MM.1S (cell line): ENCODE measurements around the gene CLEC2A.

Experiments
- DNase-seq: peaks from one replicate; pipeline ENCODE4 v3.0.0-alpha.2; 2015
- H2AFZ ChIP-seq: fragments of 300-600 bp; sonication (generic); 2 replicates; pipeline ENCODE4 v1.6.0; 2016; ENCODE audit warnings: antibody characterized with exemption, low read length
- H3F3A ChIP-seq: fragments of 300-600 bp; sonication (generic); 2 replicates; pipeline ENCODE4 v1.6.1; 2016; ENCODE audit warnings: mild to moderate bottlenecking, antibody characterized with exemption, low read length, moderate library complexity, mixed read lengths; ENCODE audit not compliant: insufficient read depth
- H3K27ac ChIP-seq: fragments of 300-600 bp; sonication (generic); 2 replicates; pipeline ENCODE4 v1.5.1; 2016; ENCODE audit warnings: mild to moderate bottlenecking, low read length
- H3K27me3 ChIP-seq: fragments of 300-600 bp; sonication (generic); replicated peaks from 2 replicates; pipeline ENCODE4 v1.6.0; 2016; ENCODE audit warnings: low read length; ENCODE audit not compliant: insufficient read depth
- H3K36me3 ChIP-seq: fragments of 300-600 bp; sonication (generic); replicated peaks from 2 replicates; pipeline ENCODE4 v1.6.1; 2016; ENCODE audit warnings: mild to moderate bottlenecking, low read length, mixed read lengths; ENCODE audit not compliant: insufficient read depth
- H3K4me1 ChIP-seq: fragments of 300-600 bp; sonication (generic); 2 replicates; pipeline ENCODE4 v1.6.1; 2016; ENCODE audit warnings: low read length, mixed read lengths
- H3K4me2 ChIP-seq: fragments of 300-600 bp; sonication (generic); 2 replicates; pipeline ENCODE4 v1.6.0; 2016; ENCODE audit warnings: low read depth, low read length
- H3K4me3 ChIP-seq: fragments of 300-600 bp; sonication (generic); 2 replicates; pipeline ENCODE4 v1.5.1; 2016; ENCODE audit warnings: low read length, mixed read lengths
- H3K79me2 ChIP-seq: fragments of 300-600 bp; sonication (generic); 2 replicates; pipeline ENCODE4 v1.6.1; 2016; ENCODE audit warnings: mixed run types, low read length, mixed read lengths
- H3K9ac ChIP-seq: fragments of 300-600 bp; sonication (generic); 2 replicates; pipeline ENCODE4 v1.6.1; 2016; ENCODE audit warnings: low read length, mixed read lengths
- H3K9me2 ChIP-seq: fragments of 300-600 bp; sonication (generic); replicated peaks from 2 replicates; pipeline ENCODE4 v1.6.1; 2016; ENCODE audit warnings: mild to moderate bottlenecking, low read length, mixed read lengths; ENCODE audit not compliant: insufficient read depth
- H3K9me3 ChIP-seq: fragments of 300-600 bp; sonication (generic); replicated peaks from 2 replicates; pipeline ENCODE4 v1.6.1; 2016; ENCODE audit warnings: mild to moderate bottlenecking, low read length, mixed read lengths; ENCODE audit not compliant: insufficient read depth
- H4K20me1 ChIP-seq: fragments of 300-600 bp; sonication (generic); 2 replicates; pipeline ENCODE4 v1.6.1; 2016; ENCODE audit warnings: mild to moderate bottlenecking, low read length, moderate library complexity, mixed read lengths; ENCODE audit not compliant: insufficient read depth
- EZH2 ChIP-seq: fragments of 300-600 bp; sonication (generic); optimal IDR thresholded peaks from 2 replicates; pipeline ENCODE3; 2017; ENCODE audit warnings: low read depth, mild to moderate bottlenecking, antibody characterized with exemption, low read length, mixed read lengths
- EZH2phosphoT487 ChIP-seq: fragments of 300-600 bp; sonication (generic); IDR thresholded peaks from 2 replicates; pipeline ENCODE4 v1.6.1; 2018; ENCODE audit warnings: antibody characterized with exemption, low read length
- TF ChIP-seq, protein P1 (sequence below): fragments of 300-600 bp; sonication (generic); IDR thresholded peaks from 2 replicates; pipeline ENCODE4 v1.5.1; 2016; ENCODE audit warnings: antibody characterized with exemption, low read length, mixed read lengths

Gene CLEC2A

DNA sequence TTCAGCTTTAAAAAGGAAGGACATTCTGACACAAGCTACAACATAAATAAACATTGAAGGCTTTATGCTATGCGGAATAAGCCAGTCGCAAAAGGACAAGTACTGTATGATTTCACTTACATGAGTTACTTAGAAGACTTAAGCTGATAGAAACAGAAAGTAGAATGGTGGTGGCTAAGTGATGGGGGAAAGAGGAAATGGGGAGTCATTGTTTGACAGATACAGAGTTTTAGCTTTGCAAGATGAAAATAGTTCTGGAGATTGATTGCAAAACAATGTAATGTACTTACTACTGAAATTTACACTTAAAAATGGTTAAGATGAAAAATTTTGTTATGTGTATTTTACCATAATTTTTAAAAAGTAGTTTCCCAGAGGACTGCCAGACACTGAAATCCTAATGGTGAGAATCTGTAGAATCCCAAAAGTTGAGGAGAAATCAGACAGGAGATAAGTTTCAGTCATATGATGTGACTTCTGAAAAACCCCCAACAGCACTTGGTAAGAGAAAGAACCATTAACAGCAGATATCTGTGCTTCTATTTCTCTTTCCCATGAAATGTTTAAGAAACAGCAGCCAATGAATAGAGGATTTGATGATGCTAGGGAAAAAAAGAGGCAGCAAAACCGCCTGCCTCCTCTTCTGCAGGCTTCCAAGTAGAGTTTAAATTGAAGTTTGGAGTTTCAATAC, 16.6 kb upstream of the CLEC2A start:
- H4K20me1 ChIP-seq: no peaks in the 10 kb centered on the region

DNA sequence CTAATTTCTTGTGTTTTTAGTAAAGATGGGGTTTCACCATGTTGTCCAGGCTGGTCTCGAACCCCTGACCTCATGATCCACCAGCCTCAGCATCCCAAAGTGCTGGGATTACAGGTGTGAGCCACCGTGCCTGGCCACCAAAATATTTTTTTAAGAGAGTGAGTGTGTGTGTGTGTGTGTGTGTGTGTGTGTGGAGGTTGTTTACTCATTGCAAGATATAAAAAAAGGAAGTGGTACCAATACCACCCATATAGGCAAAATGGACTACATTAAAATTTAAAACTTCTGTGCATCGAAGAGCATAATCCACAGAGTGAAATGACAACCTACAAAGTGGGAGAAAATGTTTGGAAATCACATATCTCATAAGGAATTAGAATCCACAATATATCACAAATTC, 15.5 kb upstream of the CLEC2A start:
- H3K27ac ChIP-seq: no peak overlapping the region
- H3F3A ChIP-seq: peaks cover 16% of the 10 kb centered on the region; the same call in 1 of the 2 replicates
- no peaks in the 10 kb centered on the region for H3K79me2 ChIP-seq
- no peak for DNase-seq
- H3K4me1 ChIP-seq: peaks cover 21% of the 10 kb centered on the region
- H3K4me3 ChIP-seq: no peak overlapping the region
- no peaks in the 10 kb centered on the region for H3K9me3 ChIP-seq
- H4K20me1 ChIP-seq: no peaks in the 10 kb centered on the region
- no peak overlapping the region for H3K4me2 ChIP-seq
- no peak overlapping the region for H2AFZ ChIP-seq
- TF ChIP-seq EZH2 (no peak), EZH2phosphoT487 (no peak)
- TF ChIP-seq, protein P1, sequence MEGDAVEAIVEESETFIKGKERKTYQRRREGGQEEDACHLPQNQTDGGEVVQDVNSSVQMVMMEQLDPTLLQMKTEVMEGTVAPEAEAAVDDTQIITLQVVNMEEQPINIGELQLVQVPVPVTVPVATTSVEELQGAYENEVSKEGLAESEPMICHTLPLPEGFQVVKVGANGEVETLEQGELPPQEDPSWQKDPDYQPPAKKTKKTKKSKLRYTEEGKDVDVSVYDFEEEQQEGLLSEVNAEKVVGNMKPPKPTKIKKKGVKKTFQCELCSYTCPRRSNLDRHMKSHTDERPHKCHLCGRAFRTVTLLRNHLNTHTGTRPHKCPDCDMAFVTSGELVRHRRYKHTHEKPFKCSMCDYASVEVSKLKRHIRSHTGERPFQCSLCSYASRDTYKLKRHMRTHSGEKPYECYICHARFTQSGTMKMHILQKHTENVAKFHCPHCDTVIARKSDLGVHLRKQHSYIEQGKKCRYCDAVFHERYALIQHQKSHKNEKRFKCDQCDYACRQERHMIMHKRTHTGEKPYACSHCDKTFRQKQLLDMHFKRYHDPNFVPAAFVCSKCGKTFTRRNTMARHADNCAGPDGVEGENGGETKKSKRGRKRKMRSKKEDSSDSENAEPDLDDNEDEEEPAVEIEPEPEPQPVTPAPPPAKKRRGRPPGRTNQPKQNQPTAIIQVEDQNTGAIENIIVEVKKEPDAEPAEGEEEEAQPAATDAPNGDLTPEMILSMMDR: no peak
- H3K27me3 ChIP-seq: no peaks in the 10 kb centered on the region; the same call in 1 of the 2 replicates
- no peak overlapping the region for H3K9ac ChIP-seq
- H3K9me2 ChIP-seq: no peaks in the 10 kb centered on the region
- H3K36me3 ChIP-seq: no peaks in the 10 kb centered on the region

More for the DNA sequence above, 16.6 kb upstream of the CLEC2A start:
- peaks cover 21% of the 10 kb centered on the region for H3K4me1 ChIP-seq
- no peaks in the 10 kb centered on the region for H3K9me3 ChIP-seq
- peaks cover 16% of the 10 kb centered on the region; the same call in 1 of the 2 replicates for H3F3A ChIP-seq
- H3K27ac ChIP-seq: peak overlapping the region; percentile 40; the same call in 1 of the 2 replicates
- no peaks in the 10 kb centered on the region for H3K27me3 ChIP-seq
- no peaks in the 10 kb centered on the region for H3K36me3 ChIP-seq
- TF ChIP-seq EZH2 (no peak), EZH2phosphoT487 (no peak)
- TF ChIP-seq, protein P1: no peak
- 0 out of 2 replicates have a peak overlapping the region, but pooled peaks have one; percentile 9 for H2AFZ ChIP-seq
- H3K79me2 ChIP-seq: no peaks in the 10 kb centered on the region
- peak overlapping the region; percentile 77 for H3K4me2 ChIP-seq
- no peak overlapping the region for H3K9ac ChIP-seq
- no peaks in the 10 kb centered on the region for H3K9me2 ChIP-seq
- DNase-seq: peak; percentile 85
- peak overlapping the region; percentile 2 for H3K4me3 ChIP-seq

- no peak for TF ChIP-seq EZH2
- no peak for TF ChIP-seq EZH2phosphoT487
- TF ChIP-seq, protein P1: no peak
- H3K4me2 ChIP-seq: no peak overlapping the region
- H3K27ac ChIP-seq: no peak overlapping the region
- H3K4me1 ChIP-seq: peaks cover 14% of the 10 kb centered on the region
- no peaks in the 10 kb centered on the region for H3K9me3 ChIP-seq
- H3F3A ChIP-seq: peaks cover 13% of the 10 kb centered on the region; the same call in 1 of the 2 replicates
- H3K27me3 ChIP-seq: peaks cover 15% of the 10 kb centered on the region
- H3K4me3 ChIP-seq: no peak overlapping the region
- H2AFZ ChIP-seq: no peak overlapping the region
- no peak overlapping the region for H3K9ac ChIP-seq
- DNase-seq: no peak
- H4K20me1 ChIP-seq: no peaks in the 10 kb centered on the region
- H3K9me2 ChIP-seq: no peaks in the 10 kb centered on the region
- H3K79me2 ChIP-seq: no peaks in the 10 kb centered on the region
- no peaks in the 10 kb centered on the region for H3K36me3 ChIP-seq
These were observed 12.2 kb upstream of the CLEC2A start for GRCh38 chr12:9944391-9944790.
